ENCODE measurements around the gene RBM33. TPM values are rescaled to one million over a fixed set of nuclear protein-coding genes. Genes with fewer than 3 reads are reported as not detected.

RBM33 gene
- total and polyA plus RNA-seq, 2 experiments from 2014 or later: 10.5 to 36.0 TPM

DNA sequence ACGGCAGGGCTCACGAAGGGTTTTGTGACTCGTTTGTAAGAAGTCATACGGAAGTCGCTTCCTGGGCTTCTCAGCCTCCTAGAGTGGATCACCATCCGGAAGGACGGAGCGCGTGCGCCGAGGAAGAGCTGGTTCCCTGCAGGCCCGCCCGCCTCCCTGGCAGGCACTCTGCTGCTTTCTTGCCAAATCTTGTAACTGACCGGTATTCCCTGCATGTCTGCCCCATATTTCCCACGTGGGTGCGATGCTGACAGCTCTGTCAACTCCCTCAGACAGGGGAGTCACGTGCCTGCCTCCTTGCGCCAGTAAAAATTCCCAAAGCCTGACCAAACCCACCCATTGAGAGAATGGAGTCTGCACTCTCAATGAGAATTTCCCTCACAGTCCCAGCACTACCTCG is 155.1 kb downstream of the RBM33 start:
- Histone ChIP-seq H2AFZ (no peak overlapping the region), H3K9ac (no peak overlapping the region), H3K4me2 (ENCODE audit: unreplicated experiment) (no peak overlapping the region), H3K36me3 (ENCODE audit: low read depth) (no peaks in the 10 kb centered on the region), H3K79me2 (ENCODE audit: insufficient read depth) (no peaks in the 10 kb centered on the region), H3K27ac (no peak overlapping the region), H3F3A (ENCODE audit: insufficient read depth) (no peaks in the 10 kb centered on the region), H4K20me1 (ENCODE audit: insufficient read depth) (no peaks in the 10 kb centered on the region), H3K4me1 (ENCODE audit: insufficient read depth) (0 out of 2 replicates have a peak, but pooled peaks cover 4% of the 10 kb centered on the region), H3K27me3 (replicated peaks; ENCODE audit: insufficient read depth) (peaks cover 63% of the 10 kb centered on the region), H3K9me2 (ENCODE audit: insufficient read depth) (no peaks in the 10 kb centered on the region), H3K9me3 (ENCODE audit: low read depth) (no peaks in the 10 kb centered on the region), H3K4me3 (no peak overlapping the region)
- in situ Hi-C loops (cut with MboI): loop anchor here (10.0 kb wide), 1 partner anchor 1025 kb away; no protein-coding TSS in a partner anchor
- peak; percentile 19 for DNase-seq
- WGBS, 2 experiments (ENCODE audit: low coverage in 1 of 2, low lambda C conversion rate in 2 of 2, missing lambda C conversion rate in 2 of 2): 29 to 31% methylated on average over 19 of the region's 19 CpGs
- TF ChIP-seq EZH2 (IDR thresholded peaks at IDR 0.05; ENCODE audit: insufficient read depth, poor library complexity, severe bottlenecking): no peak
- no peak for TF ChIP-seq EZH2phosphoT487 (IDR thresholded peaks at IDR 0.05; ENCODE audit: insufficient read depth, low read depth)

DNA sequence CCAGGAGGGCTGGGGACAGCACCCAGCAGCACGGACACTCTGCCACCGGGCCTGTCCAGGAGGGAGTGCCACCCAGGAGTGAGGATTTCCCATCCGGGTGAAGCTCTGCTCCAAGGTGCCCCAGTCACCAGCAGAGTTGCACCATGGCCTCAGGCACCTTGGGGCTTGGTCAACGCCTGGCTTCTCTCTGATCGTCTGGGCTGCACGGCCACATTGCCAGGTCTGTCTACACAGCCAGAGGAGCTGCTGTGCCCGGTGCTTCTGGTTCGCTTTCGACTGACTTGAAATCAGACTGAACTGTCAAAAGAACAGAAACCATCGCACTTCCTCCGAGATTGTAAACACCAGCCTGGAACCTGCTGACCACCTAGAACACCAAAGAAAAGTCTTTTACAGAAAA is 155.8 kb downstream of the RBM33 start:
- in situ Hi-C loops (cut with MboI): no loop called here
- 69% methylated on average over 11 of the region's 11 CpGs for WGBS, 2 experiments (ENCODE audit: low coverage in 1 of 2, low lambda C conversion rate in 2 of 2, missing lambda C conversion rate in 2 of 2)
- Histone ChIP-seq H3K27me3 (replicated peaks; ENCODE audit: insufficient read depth) (peaks cover 67% of the 10 kb centered on the region), H3K9me2 (ENCODE audit: insufficient read depth) (no peaks in the 10 kb centered on the region), H3K9me3 (ENCODE audit: low read depth) (no peaks in the 10 kb centered on the region), H4K20me1 (ENCODE audit: insufficient read depth) (no peaks in the 10 kb centered on the region), H3K27ac (no peak overlapping the region), H3K4me1 (ENCODE audit: insufficient read depth) (0 out of 2 replicates have a peak, but pooled peaks cover 7% of the 10 kb centered on the region), H2AFZ (no peak overlapping the region), H3K4me2 (ENCODE audit: unreplicated experiment) (no peak overlapping the region), H3K4me3 (no peak overlapping the region), H3F3A (ENCODE audit: insufficient read depth) (no peaks in the 10 kb centered on the region), H3K9ac (no peak overlapping the region), H3K79me2 (ENCODE audit: insufficient read depth) (no peaks in the 10 kb centered on the region), H3K36me3 (ENCODE audit: low read depth) (no peaks in the 10 kb centered on the region)
- TF ChIP-seq EZH2 (IDR thresholded peaks at IDR 0.05; ENCODE audit: insufficient read depth, poor library complexity, severe bottlenecking) (no peak), EZH2phosphoT487 (IDR thresholded peaks at IDR 0.05; ENCODE audit: insufficient read depth, low read depth) (no peak)
- no peak for DNase-seq

DNA sequence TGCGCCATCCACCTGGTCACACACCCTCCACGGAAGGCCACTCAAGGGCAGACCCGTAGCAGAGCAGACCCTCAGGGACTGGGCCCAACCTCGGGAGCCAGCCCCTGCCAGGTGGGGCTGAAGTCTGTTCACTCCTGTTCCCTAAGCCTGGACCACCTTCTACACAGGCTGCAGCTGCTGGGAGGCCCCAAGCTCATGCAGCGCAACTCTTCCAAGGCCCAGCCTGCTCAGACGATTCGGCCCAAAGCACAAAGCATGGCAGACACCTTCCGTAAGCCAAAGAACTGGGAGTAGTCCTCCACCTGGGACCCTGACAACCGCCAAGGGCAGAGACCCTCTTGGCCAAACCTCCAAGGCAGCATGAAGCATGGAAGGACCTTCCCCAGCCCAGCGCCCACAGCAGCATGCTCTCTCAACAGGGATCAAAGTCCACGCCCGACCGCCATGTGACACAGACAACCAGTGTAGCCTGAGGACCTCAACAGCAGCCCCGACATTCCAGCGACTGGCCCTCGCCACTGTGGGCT is 156.3 kb downstream of the RBM33 start:
- no peak overlapping the region for H3K4me2 ChIP-seq (ENCODE audit: unreplicated experiment)
- no peaks in the 10 kb centered on the region for H4K20me1 ChIP-seq (ENCODE audit: insufficient read depth)
- H2AFZ ChIP-seq: no peak overlapping the region
- H3K9me3 ChIP-seq (ENCODE audit: low read depth): no peaks in the 10 kb centered on the region
- peaks cover 65% of the 10 kb centered on the region for H3K27me3 ChIP-seq (replicated peaks; ENCODE audit: insufficient read depth)
- 59 to 66% methylated on average over 13 to 16 of the region's 16 CpGs for WGBS, 2 experiments (ENCODE audit: low coverage in 1 of 2, low lambda C conversion rate in 2 of 2, missing lambda C conversion rate in 2 of 2)
- H3K9ac ChIP-seq: no peak overlapping the region
- H3K4me3 ChIP-seq: no peak overlapping the region
- H3K79me2 ChIP-seq (ENCODE audit: insufficient read depth): no peaks in the 10 kb centered on the region
- TF ChIP-seq EZH2 (IDR thresholded peaks at IDR 0.05; ENCODE audit: insufficient read depth, poor library complexity, severe bottlenecking): no peak
- no peak for TF ChIP-seq EZH2phosphoT487 (IDR thresholded peaks at IDR 0.05; ENCODE audit: insufficient read depth, low read depth)
- no peaks in the 10 kb centered on the region for H3K36me3 ChIP-seq (ENCODE audit: low read depth)
- H3F3A ChIP-seq (ENCODE audit: insufficient read depth): no peaks in the 10 kb centered on the region
- DNase-seq: no peak
- in situ Hi-C loops (cut with MboI): no loop called here
- H3K9me2 ChIP-seq (ENCODE audit: insufficient read depth): no peaks in the 10 kb centered on the region
- H3K27ac ChIP-seq: no peak overlapping the region
- H3K4me1 ChIP-seq (ENCODE audit: insufficient read depth): 0 out of 2 replicates have a peak, but pooled peaks cover 7% of the 10 kb centered on the region

DNA sequence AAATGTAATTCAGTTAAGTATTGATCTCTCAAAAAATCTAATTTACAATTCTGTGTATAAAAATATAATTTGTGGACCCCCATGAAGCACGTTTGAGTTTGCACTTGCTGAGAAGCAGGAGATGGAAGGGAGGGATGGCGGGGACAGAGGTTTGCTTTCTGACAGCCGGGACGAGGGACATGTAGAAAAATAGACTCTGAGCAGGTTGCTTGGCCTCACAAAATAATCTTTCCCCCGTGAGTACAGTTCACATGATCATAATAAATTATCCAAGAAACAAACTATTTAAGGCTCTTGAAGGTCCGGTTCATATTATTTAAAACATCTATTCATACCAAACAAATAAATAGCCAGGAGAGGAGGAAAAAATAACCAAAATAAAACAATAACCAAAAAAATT is 157.8 kb downstream of the RBM33 start:
- Histone ChIP-seq H2AFZ (no peak overlapping the region), H4K20me1 (ENCODE audit: insufficient read depth) (no peaks in the 10 kb centered on the region), H3F3A (ENCODE audit: insufficient read depth) (no peaks in the 10 kb centered on the region), H3K9me2 (ENCODE audit: insufficient read depth) (no peaks in the 10 kb centered on the region), H3K9me3 (ENCODE audit: low read depth) (no peaks in the 10 kb centered on the region), H3K36me3 (ENCODE audit: low read depth) (no peaks in the 10 kb centered on the region), H3K79me2 (ENCODE audit: insufficient read depth) (no peaks in the 10 kb centered on the region), H3K9ac (no peak overlapping the region), H3K4me3 (no peak overlapping the region), H3K27ac (no peak overlapping the region), H3K27me3 (replicated peaks; ENCODE audit: insufficient read depth) (peaks cover 69% of the 10 kb centered on the region), H3K4me2 (ENCODE audit: unreplicated experiment) (no peak overlapping the region), H3K4me1 (ENCODE audit: insufficient read depth) (0 out of 2 replicates have a peak, but pooled peaks cover 7% of the 10 kb centered on the region)
- in situ Hi-C loops (cut with MboI): no loop called here
- 25 to 31% methylated on average over 6 of the region's 6 CpGs for WGBS, 2 experiments (ENCODE audit: low coverage in 1 of 2, low lambda C conversion rate in 2 of 2, missing lambda C conversion rate in 2 of 2)
- TF ChIP-seq EZH2phosphoT487 (IDR thresholded peaks at IDR 0.05; ENCODE audit: insufficient read depth, low read depth): 0 out of 2 replicates have a peak, but pooled peaks have one; percentile 30
- no peak for TF ChIP-seq EZH2 (IDR thresholded peaks at IDR 0.05; ENCODE audit: insufficient read depth, poor library complexity, severe bottlenecking)
- DNase-seq: no peak
